B cell (primary cell): ENCODE data around the gene APBA2. TPM values are rescaled to one million over a fixed set of nuclear protein-coding genes. Genes with fewer than 3 reads are reported as not detected.

ENCODE experiments used
- ATAC-seq: fragments of 200-7000 bp; cut with Tn5 transposase; one replicate; pipeline ENCODE4 v1.10.0; 2021; ENCODE audit warnings: low read depth, mild to moderate bottlenecking, moderate number of reproducible peaks, moderate library complexity
- CTCF ChIA-PET: fragments of 350-600 bp; sonication (Branson Sonifier 250); formaldehyde crosslinking; loops from one replicate; lab custom pipeline; 2021; ENCODE audit warnings: antibody characterized with exemption, inconsistent platforms; lab: Charles Lee
- POLR2A ChIA-PET: fragments of 350-600 bp; sonication (Branson Sonifier 250); formaldehyde crosslinking; loops from one replicate; lab custom pipeline; 2021; ENCODE audit warnings: antibody characterized with exemption; lab: Charles Lee
- DNase-seq: peaks from one replicate; pipeline ENCODE4 v3.0.0; 2013
- H2AFZ ChIP-seq: 2 replicates; pipeline ENCODE4 v1.6.1; 2012; ENCODE audit warnings: mild to moderate bottlenecking, low read depth, low read length; ENCODE audit not compliant: insufficient read depth, poor library complexity, severe bottlenecking
- H3K27ac ChIP-seq, 2 donors: 1 replicate in 1 of 2; 2 replicates in 1 of 2; pipeline ENCODE4 v1.5.1; 2012 to 2013; ENCODE audit warnings: low read length in 2 of 2, mild to moderate bottlenecking in 2 of 2, moderate library complexity in 1 of 2
- H3K27me3 ChIP-seq, 4 experiments: fragments of 200-600 bp in 1 of 4; sonication (generic) in 1 of 4; replicated peaks in 1 of 4; 1 replicate in 2 of 4; 2 replicates in 2 of 4; pipeline versions ENCODE4 v1.6.1 to v1.7.0; 2013 to 2016; ENCODE audit warnings: low read length in 3 of 4, mild to moderate bottlenecking in 2 of 4, mixed read lengths in 1 of 4, moderate library complexity in 1 of 4; ENCODE audit not compliant: insufficient read depth in 4 of 4, control insufficient read depth in 3 of 4; ENCODE audit errors: control extremely low read depth in 1 of 4
- H3K36me3 ChIP-seq, 2 experiments: replicated peaks in 1 of 2; 1 replicate in 1 of 2; 2 replicates in 1 of 2; pipeline versions ENCODE4 v1.6.1 to v1.7.1; 2013; ENCODE audit warnings: low read length in 1 of 2; ENCODE audit not compliant: insufficient read depth in 2 of 2, control insufficient read depth in 1 of 2; ENCODE audit errors: control extremely low read depth in 1 of 2, extremely low read depth in 1 of 2
- H3K4me1 ChIP-seq, 2 donors: fragments of 200-600 bp in 1 of 2; sonication (generic) in 1 of 2; 1 replicate in 1 of 2; 2 replicates in 1 of 2; pipeline versions ENCODE4 v1.5.1 to v1.6.1; 2013 to 2017; ENCODE audit warnings: low read length in 2 of 2; ENCODE audit not compliant: control insufficient read depth in 2 of 2, insufficient read depth in 2 of 2
- H3K4me2 ChIP-seq: replicated peaks from 2 replicates; pipeline ENCODE3; 2012; ENCODE audit warnings: mild to moderate bottlenecking, low read depth, low read length; ENCODE audit not compliant: poor library complexity, severe bottlenecking
- H3K4me3 ChIP-seq, 5 experiments: fragments of 200-600 bp in 1 of 5; sonication (generic) in 1 of 5; 1 replicate in 3 of 5; 2 replicates in 2 of 5; pipeline versions ENCODE4 v1.5.1 to v1.7.0; 2011 to 2016; ENCODE audit warnings: low read length in 4 of 5, mild to moderate bottlenecking in 4 of 5, low read depth in 2 of 5, control low read depth in 1 of 5, moderate library complexity in 1 of 5; ENCODE audit not compliant: insufficient read depth in 1 of 5; ENCODE audit errors: control extremely low read depth in 1 of 5, extremely low read depth in 1 of 5
- H3K79me2 ChIP-seq: fragments of 200-600 bp; sonication (generic); one replicate; pipeline ENCODE4 v1.6.0; 2016; ENCODE audit warnings: low read length; ENCODE audit not compliant: control insufficient read depth, insufficient read depth
- H3K9ac ChIP-seq: fragments of 200-600 bp; sonication (generic); 2 replicates; pipeline ENCODE4 v1.6.1; 2017; ENCODE audit warnings: mild to moderate bottlenecking, low read length, moderate library complexity
- H3K9me3 ChIP-seq, 3 donors: one replicate each; pipeline versions ENCODE4 v1.6.1 to v1.7.1; 2013; ENCODE audit warnings: low read length in 2 of 3; ENCODE audit not compliant: control insufficient read depth in 2 of 3, insufficient read depth in 1 of 3; ENCODE audit errors: control extremely low read depth in 1 of 3
- H4K20me1 ChIP-seq: 2 replicates; pipeline ENCODE4 v1.6.0; 2012; ENCODE audit warnings: mild to moderate bottlenecking, low read length; ENCODE audit not compliant: insufficient read depth, control insufficient read depth, poor library complexity, severe bottlenecking
- H3K27ac Mint-ChIP-seq: one replicate; pipeline ENCODE4 v1.8.0; 2021; ENCODE audit warnings: mixed read lengths
- H3K27me3 Mint-ChIP-seq: one replicate; pipeline ENCODE4 v1.8.0; 2021; ENCODE audit warnings: mixed read lengths
- H3K4me1 Mint-ChIP-seq: one replicate; pipeline ENCODE4 v1.8.0; 2021; ENCODE audit warnings: mixed read lengths
- H3K4me3 Mint-ChIP-seq: one replicate; pipeline ENCODE4 v1.8.0; 2021; ENCODE audit warnings: mixed read lengths
- H3K9me3 Mint-ChIP-seq: one replicate; pipeline ENCODE4 v1.8.0; 2022; ENCODE audit warnings: mixed read lengths; ENCODE audit not compliant: insufficient read depth
- CTCF ChIP-seq: fragments of 200-600 bp; IDR thresholded peaks from one replicate; pipeline ENCODE4 v1.8.0; 2022; ENCODE audit warnings: antibody characterized with exemption, mild to moderate bottlenecking
- EZH2 ChIP-seq: IDR thresholded peaks from 2 replicates; pipeline ENCODE4 v1.6.1; 2012; ENCODE audit warnings: borderline replicate concordance, low read depth, mild to moderate bottlenecking, moderate library complexity, low read length; ENCODE audit not compliant: insufficient read depth, poor library complexity, severe bottlenecking
- WGBS: methylation state at CpG from one replicate; pipeline ENCODE4 v1.1.5; 2013; ENCODE audit warnings: missing lambda C conversion rate; ENCODE audit not compliant: insufficient coverage; 5-methylcytosine and 5-hydroxymethylcytosine counted together
- intact Hi-C: fragments of 100-400 bp; cut with micrococcal nuclease; formaldehyde crosslinking; loops from one replicate; pipeline ENCODE4 v1.10.0; 2022
- polyA plus RNA-seq: library from polyadenylated mRNA; depleted of rRNA; stranded (reverse); fragments of >200 nt; gene quantifications from 2 replicates; pipeline ENCODE4 v1.2.3, GENCODE V29; 2012
- total RNA-seq, 2 donors: library from RNA; stranded (reverse); fragments of 120-200 nt in 1 of 2; gene quantifications; 1 replicate in 1 of 2; 2 replicates in 1 of 2; pipeline versions ENCODE4 v1.2.3 to v1.2.4, GENCODE V29; 2013 to 2022

APBA2 gene
- total and polyA plus RNA-seq, 2 donors (not counting 1 experiment from before 2014, with no cell fraction given) = 0.19 TPM; not detected in 1

GRCh38 chr15:29065571-29065970, 179.8 kb downstream of the APBA2 start:
- TF ChIP-seq CTCF (no peak), EZH2 (no peak)
- ATAC-seq = no peak
- Mint-ChIP-seq H3K4me1 (no peaks in the 10 kb centered on the region), H3K27me3 (no peaks in the 10 kb centered on the region), H3K9me3 (peaks cover 7% of the 10 kb centered on the region), H3K4me3 (no peak overlapping the region), H3K27ac (no peak overlapping the region)
- DNase-seq = no peak
- Histone ChIP-seq H3K9ac (no peak overlapping the region), H3K4me1 (no peaks in the 10 kb centered on the region), H4K20me1 (no peaks in the 10 kb centered on the region), H3K79me2 (no peaks in the 10 kb centered on the region), H3K4me3 (no peak overlapping the region), H3K4me2 (no peak overlapping the region), H3K9me3 (peaks cover 0 to 24% (median 0%) of the 10 kb centered on the region in 3 donors), H3K36me3 (no peaks in the 10 kb centered on the region), H3K27me3 (no peaks in the 10 kb centered on the region), H3K27ac (no peak overlapping the region), H2AFZ (no peak overlapping the region)
- intact Hi-C loops = no loop called here
- ChIA-PET CTCF (no interaction called here), POLR2A (no interaction called here)
- WGBS = 85% methylated on average over 5 of the region's 5 CpGs

DNA sequence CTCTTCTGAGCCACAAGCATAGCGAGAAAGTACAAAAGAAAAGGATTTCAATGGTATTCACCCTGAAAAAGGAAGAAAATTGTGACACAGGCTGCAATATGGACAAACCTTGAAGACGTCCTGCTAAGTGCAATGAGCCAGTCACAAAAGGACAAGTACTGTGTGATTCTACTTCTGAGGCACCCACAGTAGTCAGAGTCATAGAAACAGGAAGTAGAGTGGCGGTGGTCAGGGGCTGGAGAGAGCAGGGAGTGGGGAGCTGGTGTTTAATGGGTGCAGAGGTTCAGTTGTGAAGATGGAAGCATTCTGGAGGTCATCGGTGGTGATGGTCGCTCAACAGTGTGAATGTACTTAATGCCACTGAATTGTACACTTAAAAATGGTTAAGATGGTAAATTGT, 180.5 kb downstream of the APBA2 start:
- intact Hi-C loops = no loop called here
- H3K4me2 ChIP-seq = no peak overlapping the region
- no peak for DNase-seq
- H3K4me3 ChIP-seq = no peak overlapping the region
- H3K27me3 Mint-ChIP-seq = no peaks in the 10 kb centered on the region
- no peak for TF ChIP-seq CTCF
- no peak for TF ChIP-seq EZH2
- ChIA-PET POLR2A (no interaction called here), CTCF (no interaction called here)
- 84% methylated on average over 2 of the region's 5 CpGs for WGBS
- H3K4me3 Mint-ChIP-seq = no peak overlapping the region
- no peak for ATAC-seq
- H3K9me3 ChIP-seq = peaks cover 0 to 24% (median 0%) of the 10 kb centered on the region in 3 donors
- H2AFZ ChIP-seq = no peak overlapping the region
- no peaks in the 10 kb centered on the region for H3K4me1 Mint-ChIP-seq
- no peaks in the 10 kb centered on the region for H3K4me1 ChIP-seq
- no peak overlapping the region for H3K9ac ChIP-seq
- H3K9me3 Mint-ChIP-seq = peaks cover 7% of the 10 kb centered on the region
- no peaks in the 10 kb centered on the region for H3K27me3 ChIP-seq
- no peaks in the 10 kb centered on the region for H3K79me2 ChIP-seq
- H3K36me3 ChIP-seq = no peaks in the 10 kb centered on the region
- no peak overlapping the region for H3K27ac Mint-ChIP-seq
- no peaks in the 10 kb centered on the region for H4K20me1 ChIP-seq
- no peak overlapping the region for H3K27ac ChIP-seq
